ENCODE measurements around the gene TMIE. TPM values are rescaled to one million over a fixed set of nuclear protein-coding genes. Genes with fewer than 3 reads are reported as not detected.
"Not testable (repeated sequence)": the region's sequence is repeated elsewhere in the genome, so short reads cannot be mapped to it uniquely, and the experiment has no call there.

Gene TMIE
- total RNA-seq, 1 donor from 2014 or later: 2.5 TPM

DNA sequence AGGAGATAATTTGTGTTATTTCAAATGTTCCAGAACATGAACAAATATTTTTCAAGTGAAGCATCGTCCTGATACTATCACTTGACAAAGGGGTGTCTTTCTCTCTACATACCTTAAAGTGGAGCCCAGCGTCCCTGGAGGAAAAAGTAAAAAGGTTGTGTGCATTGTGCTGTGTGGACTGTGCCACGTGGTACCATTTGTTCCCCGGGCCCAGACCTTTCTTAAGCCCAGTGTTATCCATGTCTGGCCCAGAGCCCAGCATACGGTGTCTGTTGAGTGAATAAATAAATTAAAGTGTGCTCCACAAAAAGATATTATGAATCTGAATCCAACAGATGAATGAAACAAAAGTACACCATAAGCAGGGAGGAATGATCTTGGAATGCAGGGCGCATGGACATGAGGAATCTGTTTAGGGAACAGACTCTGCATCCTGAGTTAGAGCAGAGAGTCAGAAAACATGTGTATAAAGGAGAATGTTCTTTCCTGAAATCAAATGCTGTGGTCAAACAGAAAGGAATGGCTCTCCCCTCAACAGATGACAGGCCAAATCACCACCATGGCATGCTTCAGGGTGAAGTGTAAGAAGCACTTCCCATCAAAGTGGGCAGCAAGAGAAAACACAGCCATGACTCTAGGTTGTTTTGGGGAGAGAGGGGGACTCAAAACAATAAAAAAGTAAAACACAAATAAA is 24.6 kb downstream of the TMIE start:
- DNase-seq: no peak

DNA sequence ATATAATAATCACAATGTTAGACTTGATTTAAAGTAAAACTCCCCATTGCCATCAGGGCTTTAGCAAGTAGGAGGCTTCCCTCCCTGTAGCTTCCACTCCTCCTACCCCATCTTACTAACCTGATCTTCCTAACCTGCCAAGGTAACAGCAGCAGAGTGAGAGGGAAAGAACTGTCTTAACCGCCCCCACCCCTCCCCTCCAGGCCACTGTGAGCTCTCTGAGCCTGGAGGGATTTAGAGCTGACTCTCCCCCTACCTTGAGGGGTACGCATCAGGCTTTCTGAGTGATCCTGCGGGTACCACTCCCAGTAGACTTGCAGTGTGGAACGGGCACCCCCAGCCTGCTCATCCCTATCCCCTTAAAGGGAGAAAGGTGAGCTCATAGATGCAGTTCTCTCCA is 27.8 kb downstream of the TMIE start:
- no peak for DNase-seq

DNA sequence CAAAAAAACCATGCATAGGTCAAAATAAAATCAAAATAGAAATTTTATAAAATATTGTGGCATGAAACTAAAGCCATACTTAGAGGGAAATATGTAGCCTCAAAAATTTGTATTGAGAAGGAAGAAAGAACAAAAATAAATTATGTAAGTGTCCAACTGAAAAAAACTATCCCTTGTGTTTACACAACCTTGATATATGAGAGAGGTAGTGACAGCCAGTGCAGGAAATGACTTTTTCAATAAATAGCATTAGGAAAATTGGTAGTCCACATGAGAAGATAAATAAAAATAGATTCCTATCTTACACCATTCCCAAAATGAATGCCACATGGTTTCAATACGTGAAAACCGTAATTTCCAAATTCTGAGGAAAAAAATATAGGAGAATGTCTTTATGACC is 29.6 kb downstream of the TMIE start:
- no peak for DNase-seq

DNA sequence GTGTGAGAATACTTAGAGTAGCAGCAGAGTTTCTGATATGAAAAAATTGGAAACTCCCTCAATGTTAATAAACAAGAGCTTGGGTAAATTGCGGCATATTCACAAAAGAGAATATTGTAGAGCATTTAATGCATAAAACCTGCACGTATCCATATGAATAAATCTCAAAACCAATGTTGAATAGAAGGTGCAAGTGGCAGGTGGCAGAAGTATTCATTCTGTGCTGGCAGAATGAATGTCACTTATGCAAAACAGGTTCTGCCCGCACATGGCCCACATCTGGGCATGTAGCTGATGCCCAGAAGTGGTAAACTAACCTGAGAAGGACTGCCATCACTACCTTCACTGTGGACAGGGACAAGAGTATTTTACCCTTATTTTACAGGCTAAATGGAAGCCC is 30.6 kb downstream of the TMIE start:
- no peak for DNase-seq

DNA sequence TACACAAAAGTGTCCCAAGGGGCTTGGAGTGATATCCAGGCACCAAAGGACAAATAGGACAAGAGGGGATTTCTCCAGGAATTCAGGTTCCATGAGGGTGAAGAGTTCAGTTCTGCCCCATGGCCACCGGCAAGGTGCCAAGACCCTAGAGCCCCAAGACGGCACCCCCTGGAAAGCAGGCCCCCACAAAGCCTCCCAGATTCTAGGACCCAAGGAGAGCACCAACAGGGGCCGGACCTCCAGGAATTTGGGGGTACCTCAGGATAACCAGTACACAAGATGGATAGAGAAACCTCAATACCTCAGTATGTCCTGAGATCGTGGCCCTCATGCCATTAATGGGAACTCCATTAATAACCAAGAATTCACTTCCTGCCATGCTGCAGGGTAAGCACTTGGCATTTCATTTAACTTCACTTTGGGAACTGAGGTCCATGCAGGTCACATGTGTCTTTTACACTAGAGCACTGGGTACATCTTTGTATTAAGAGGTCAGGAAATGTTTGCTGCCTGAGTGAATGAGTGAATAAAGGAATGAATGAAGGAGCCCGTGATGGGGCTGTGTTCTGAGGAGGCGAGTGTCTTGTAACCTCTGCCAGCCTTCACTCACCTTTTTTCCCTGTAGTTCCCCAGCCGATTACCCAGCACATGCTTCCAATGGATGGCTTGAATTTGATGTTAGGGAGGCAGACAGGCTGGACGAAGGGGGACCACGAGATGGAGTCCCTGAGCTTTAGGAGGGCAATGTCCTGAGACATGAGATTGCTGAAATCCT is 32.0 kb downstream of the TMIE start:
- DNase-seq: no peak

DNA sequence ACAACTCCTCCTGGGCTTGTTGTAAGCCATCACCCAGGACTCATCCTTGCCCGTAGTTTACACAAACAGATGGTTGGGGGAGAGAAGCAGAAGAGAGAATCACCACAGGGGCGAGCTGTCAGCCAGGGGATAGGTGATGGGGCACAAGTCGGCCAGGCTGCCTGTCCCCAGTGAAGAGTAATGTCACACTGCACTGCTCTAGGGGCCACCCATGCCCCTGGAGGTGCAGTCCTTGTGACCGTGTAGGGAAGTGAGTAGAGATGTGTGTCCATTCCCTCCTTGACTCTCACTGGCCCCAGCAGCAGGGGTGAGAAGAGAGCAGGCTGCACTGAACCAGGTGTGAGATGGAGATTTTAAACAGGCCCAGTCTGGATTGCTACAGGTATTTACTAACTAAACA is 33.6 kb downstream of the TMIE start:
- no peak for DNase-seq

DNA sequence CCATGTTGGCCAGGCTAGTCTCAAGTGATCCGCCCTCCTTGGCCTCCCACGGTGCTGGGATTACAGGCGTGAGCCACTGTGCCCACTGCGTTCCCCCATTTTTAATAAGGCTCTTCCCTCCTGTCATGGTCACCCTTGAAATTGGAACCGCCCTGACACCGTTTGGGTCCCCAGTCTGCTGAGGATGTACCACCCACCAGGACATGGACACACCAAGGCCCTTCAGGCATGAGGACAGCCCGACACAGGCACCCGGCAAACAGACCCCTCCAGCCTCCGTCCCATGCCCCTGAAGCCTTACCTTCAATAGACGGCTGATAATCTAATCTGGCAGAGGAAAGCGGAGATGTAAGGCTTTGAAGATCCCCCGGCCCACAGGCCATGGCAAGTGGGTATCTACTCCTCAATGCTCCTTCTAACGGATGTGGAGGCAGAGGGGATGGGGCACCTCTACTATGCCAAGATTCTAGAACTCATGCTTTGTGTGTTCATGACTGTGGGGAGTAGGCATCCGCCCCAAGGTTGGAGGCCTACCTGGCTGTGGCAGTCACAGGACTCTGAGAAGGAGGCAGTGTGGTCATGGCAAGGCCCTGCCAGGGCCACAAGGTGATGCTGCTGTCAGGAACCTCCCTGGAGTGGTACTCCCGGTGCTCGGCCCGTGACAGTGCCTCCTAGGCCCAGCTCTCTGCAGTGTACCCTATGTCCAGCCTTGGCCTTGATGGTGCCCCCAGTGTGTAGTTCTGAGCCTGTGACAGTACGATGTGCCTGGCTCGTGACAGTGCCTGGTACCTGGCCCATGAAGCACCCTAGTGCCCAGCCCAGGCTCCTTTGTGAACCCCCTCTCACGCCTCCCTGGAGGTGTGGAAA is 35.0 kb downstream of the TMIE start:
- no peak for DNase-seq

DNA sequence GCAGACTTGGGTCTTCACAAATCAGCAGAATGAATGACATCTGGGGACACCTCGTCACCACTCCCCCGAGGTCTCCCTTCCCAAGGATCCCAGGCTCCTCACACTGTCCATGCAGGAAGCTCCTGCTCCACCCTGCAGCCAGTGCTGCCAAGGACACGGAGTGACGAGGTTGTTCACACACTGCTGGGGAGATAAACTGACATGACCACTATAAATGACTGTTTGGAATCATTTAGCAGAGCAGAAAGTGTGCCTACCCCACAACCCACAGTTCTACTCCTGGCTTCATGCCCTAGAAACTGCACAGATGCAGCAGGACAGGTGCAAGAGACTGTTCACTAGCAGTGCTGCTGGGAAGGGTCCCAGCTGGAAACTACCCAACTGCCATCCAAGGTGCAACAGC is 36.1 kb downstream of the TMIE start:
- no peak for DNase-seq

DNA sequence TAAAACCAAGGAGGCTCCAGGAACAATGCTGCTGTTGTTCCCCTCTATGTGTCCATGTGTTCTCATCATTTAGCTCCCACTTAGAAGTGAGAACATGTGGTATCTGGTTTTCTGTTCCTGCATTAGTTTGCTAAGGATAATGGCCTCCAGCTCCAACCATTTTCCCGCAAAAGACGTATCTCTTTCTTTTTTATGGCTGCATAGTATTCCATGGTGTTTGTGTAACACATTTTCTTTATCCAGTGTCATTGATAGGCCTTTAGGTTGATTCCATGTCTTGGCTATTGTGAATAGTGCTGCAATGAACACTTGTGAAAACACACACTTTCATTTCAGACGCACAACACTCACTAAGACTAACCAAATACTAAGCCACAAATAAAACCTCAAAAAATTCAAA is 38.4 kb downstream of the TMIE start:
- not testable (repeated sequence) for DNase-seq

DNA sequence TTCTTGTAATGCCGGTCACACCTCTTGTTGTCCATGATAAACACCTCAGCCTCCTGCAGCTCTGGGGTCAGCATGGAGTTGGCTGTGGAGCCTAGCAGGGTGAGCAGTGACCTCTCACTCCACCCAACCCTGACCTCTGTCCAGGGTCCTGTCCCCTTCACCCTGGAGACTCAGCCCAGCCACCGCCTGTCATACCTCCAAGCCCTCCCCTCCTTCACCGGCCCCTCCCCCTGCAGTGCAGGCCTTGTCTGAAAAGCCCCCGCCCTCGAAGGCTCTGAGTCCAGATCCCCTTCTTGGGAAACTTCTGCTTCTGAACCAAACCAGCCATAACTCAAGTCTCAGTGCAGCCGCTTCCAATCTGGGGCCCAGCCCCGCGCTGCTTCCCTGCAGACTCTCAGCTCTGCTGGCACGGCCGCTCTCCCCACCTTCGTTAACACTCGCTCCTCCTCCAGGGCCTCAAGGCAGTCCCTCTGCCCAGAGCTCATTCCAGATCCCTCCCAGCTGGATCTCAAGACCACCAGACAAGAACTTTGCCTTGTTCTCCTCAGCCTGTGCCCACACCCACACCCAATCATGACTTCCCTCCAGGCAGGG is 41.9 kb downstream of the TMIE start:
- no peak for DNase-seq

DNA sequence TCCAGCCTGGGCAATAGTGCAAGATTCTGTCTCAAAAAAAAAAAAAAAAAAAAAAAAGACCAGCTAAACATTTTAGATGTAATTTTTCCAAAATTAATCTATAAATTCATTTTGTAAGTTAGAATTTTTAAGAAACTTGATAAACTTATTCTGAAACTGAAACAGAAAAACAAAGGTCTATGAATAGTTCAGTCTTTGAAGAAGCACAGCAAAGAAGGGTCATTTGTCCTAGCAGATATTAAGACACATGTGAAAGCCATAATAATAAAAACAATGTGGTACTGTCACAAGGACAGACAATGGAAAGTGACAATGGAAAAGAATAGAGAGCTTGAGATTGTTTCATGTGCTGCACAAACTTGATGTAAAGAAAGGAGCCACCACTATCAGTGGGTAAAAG is 45.5 kb downstream of the TMIE start:
- no peak for DNase-seq

DNA sequence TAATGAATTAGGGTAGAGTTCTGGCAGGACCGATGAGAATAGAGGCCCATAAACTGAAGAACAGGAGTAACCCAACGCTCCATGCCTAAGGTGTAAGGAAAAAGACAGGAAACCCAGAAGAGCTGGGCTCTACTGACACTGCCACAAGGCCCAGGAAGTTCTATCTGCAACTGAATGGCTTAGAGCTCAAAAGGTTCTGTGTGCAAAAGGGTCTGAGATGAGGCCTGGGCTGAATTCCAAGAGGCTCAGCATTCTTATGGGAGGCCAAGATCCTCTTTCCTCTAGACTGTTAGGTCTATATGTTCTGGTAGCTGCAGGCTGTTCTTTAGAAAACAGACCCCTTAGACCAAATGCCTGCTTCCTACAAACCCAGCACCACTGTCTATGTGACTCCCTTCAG is 47.0 kb downstream of the TMIE start:
- no peak for DNase-seq

DNA sequence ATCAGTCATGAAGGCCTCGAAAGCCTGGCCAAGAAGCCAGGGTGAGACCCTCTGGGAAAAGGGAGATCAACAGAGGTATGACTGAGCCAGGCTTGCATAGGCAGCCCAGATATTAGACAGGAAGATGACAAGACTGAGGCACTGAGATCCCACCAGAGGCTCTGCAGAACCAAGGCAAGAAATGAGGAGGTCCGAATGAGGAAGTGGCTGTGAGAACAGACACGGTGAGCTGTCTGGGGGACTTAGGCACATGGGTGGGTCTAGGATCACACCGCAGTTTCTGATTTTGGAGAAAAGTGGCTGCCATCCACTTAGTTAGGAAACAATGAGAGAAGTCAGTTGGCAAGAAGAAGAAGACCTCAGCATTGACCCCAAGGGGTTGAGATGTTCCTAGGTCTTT is 47.9 kb downstream of the TMIE start:
- DNase-seq: no peak

DNA sequence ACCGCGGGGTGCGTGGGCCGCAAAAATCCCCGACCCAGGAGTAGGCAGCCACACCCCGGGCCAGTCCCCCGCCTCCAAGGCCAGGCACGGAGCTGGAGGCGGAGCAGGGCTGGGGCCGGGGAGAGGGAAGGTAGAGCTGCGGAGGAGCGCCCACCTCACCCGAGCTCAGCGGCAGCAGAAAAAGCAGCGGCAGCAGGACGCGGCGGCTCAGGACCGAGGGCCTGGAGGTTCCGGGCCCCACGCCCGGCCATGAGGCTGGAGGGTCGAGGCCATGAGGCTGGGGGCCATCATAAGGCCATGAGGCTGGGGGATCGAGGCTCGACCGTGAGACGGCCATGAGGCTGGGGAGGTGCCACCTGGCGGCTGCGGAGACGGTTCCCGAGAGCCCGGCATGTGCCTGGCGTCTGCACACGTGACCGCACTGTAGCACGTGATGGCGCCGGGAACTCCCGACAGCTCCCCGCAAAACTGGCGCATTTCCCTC is 49.4 kb downstream of the TMIE start:
- DNase-seq: no peak

DNA sequence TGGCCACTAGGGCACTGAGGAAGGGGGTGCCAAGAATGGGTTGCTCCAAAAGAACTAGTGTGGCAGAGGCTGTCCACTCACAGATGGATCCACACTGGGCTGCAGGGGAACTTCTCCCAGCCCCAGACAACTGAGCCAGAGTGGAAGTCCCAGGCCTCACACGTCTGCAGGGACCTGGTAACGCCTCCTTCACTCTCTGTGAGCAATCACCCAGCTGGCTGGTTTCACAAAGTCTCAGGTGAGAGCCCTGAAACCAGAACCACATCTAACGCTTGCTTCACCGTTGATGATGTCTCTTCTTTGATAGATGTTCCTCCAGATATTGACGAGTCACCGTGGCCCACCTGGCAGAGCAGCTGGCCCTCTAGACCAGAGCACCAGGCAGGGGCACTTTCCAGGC is 51.9 kb downstream of the TMIE start:
- not testable (repeated sequence) for DNase-seq

DNA sequence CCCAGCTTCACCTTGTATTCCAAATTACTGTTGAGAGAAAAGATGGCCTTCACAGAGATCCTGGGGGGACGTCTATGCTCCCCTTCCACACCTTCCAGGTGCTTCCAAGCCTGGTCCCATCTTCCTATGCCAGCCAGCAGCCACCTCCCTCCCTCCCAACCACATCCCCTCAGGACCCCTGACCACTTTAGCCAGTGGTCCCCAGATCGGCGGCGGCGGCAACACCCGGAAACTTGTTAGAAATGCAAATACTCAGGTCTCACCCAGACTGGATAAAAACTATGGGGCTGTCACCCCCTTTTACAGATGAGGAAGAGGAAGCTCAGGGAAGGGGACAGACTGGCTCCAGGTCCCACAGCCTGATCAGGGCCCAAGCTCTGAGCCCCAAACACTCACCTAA is 54.5 kb downstream of the TMIE start:
- DNase-seq: no peak

DNA sequence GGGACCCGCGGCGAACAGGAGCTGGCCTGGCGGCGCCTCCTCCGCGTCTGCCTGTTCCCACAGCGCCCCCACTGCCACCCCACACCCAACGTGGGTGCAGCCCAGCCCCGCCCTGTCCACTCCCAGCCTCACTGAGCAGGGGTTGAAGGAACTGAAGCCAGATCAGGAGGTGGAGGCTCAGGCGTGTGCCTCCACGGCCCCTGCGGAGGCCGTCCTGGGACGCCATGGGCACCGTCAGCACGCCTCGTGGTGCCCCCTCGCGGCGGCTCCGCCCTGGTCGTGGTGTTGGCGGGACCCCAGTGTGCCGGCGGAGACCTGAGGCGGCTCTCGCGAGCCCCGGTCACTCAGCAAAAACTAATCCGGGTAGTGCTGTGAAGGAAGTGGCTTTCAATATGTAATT is 55.5 kb downstream of the TMIE start:
- DNase-seq: no peak

DNA sequence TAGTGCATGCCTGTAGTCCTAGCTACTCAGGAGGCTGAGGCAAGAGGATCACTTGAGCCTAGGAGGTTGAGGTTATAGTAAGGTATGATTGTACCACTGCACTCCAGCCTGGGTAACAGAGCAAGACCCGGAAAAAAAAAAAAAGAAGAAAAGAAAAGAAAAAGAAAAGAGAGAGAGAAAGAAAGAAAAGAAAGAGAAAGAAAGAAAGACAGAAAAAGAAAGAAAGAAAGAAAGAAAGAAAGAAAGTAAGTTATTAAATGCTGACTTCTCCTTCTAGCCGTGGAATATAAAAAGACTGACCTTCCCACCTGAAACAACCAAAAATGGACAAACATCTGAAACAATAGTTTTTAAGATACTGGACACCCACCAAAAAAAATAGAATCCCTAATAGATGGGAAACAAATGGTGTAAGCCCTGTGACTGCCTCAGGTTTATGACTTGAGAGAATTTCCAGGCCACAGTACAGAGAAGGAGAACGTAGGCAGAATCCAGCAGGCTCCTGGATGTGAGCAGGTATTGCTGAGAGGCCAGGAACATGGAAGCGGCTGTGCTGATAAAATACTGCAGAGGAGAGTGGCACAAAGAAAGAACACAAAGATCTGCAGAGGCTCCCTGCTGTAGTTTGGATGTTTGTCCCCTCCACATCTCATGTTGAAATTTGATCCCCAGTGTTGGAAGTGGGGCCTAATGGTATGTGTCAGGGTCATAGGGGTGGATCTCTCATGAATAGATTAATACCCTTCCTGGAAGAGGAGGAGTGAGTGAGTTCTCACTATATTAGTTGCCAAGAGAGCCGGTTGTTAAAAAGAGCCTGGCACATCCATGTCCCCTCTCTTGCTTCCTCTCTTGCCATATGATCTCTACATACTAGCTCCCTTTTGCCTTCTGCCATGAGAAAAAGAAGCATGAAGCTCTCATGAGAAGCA is 58.3 kb downstream of the TMIE start:
- no peak for DNase-seq

Data from occipital lobe (tissue), 2 donors.